Transverse colon (tissue), 3 donors: Measurements from ENCODE around the gene ECI1.

ENCODE experiments used
- CTCF ChIP-seq, 5 experiments: fragments of 200-600 bp in 3 of 5; fragments of 450-650 bp in 2 of 5; sonication (generic) in 3 of 5; IDR thresholded peaks; 1 replicate in 2 of 5; 2 replicates in 3 of 5; pipeline ENCODE4 v1.5.1; 2016 to 2017; ENCODE audit warnings: antibody characterized with exemption in 5 of 5, inconsistent platforms in 3 of 5, mild to moderate bottlenecking in 2 of 5, moderate library complexity in 1 of 5
- POLR2A ChIP-seq: fragments of 450-650 bp; IDR thresholded peaks from one replicate; pipeline ENCODE4 v1.6.1; 2016; ENCODE audit warnings: antibody characterized with exemption, mild to moderate bottlenecking, moderate library complexity

- TF ChIP-seq POLR2A (no peak), CTCF (IDR thresholded peaks at IDR 0.05) (no peak)
Observed at GRCh38 chr16:2273484-2273883, 22.1 kb upstream of the ECI1 start.
